HepG2 (cell line): ENCODE measurements around the gene HYOU1. TPM values are rescaled to one million over a fixed set of nuclear protein-coding genes. Genes with fewer than 3 reads are reported as not detected.
A peak's percentile ranks its signal among the peaks of the same experiment; 100 is the strongest.

ENCODE experiments used
- ARNT ChIP-seq: fragments of 450-650 bp; IDR thresholded peaks from 2 replicates; pipeline ENCODE4 v1.6.1; 2017
- ATRX ChIP-seq: sonication (generic); formaldehyde crosslinking; IDR thresholded peaks from 2 replicates; pipeline ENCODE4 v1.4.0; 2020; ENCODE audit warnings: missing genetic modification reagents, borderline replicate concordance
- CREM ChIP-seq, 2 experiments: sonication (generic) in 1 of 2; formaldehyde crosslinking in 1 of 2; IDR thresholded peaks; 2 replicates each; pipeline versions ENCODE4 v1.4.0 to v1.6.1; 2016 to 2020; ENCODE audit warnings: antibody characterized with exemption in 1 of 2, mild to moderate bottlenecking in 1 of 2, missing genetic modification reagents in 1 of 2
- FLYWCH1 ChIP-seq: sonication (generic); formaldehyde crosslinking; IDR thresholded peaks from 2 replicates; pipeline ENCODE4 v1.8.1; 2023; ENCODE audit warnings: mild to moderate bottlenecking, missing genetic modification reagents
- GATAD2A ChIP-seq: IDR thresholded peaks from 2 replicates; pipeline ENCODE4 v1.6.1; 2016
- KDM6A ChIP-seq: IDR thresholded peaks from 2 replicates; pipeline ENCODE4 v1.6.1; 2016; ENCODE audit warnings: low read depth
- NONO ChIP-seq, 2 experiments: fragments of 450-650 bp in 1 of 2; sonication (generic) in 1 of 2; formaldehyde crosslinking in 1 of 2; IDR thresholded peaks in 1 of 2; conservative IDR thresholded peaks in 1 of 2; 2 replicates each; pipeline versions ENCODE4 v1.6.1 to v1.8.0; 2017 to 2022; ENCODE audit warnings: mild to moderate bottlenecking in 1 of 2, missing genetic modification reagents in 1 of 2, moderate library complexity in 1 of 2
- NR3C1 ChIP-seq: sonication (generic); formaldehyde crosslinking; IDR thresholded peaks from 2 replicates; pipeline ENCODE4 v1.4.0; 2020; ENCODE audit warnings: missing genetic modification reagents
- PCBP1 ChIP-seq: fragments of 200-400 bp; formaldehyde crosslinking; IDR thresholded peaks from 2 replicates; pipeline ENCODE4 v1.6.1; 2017; ENCODE audit warnings: mild to moderate bottlenecking, low read depth, low read length, borderline replicate concordance
- PHB2 ChIP-seq: fragments of 450-650 bp; IDR thresholded peaks from 2 replicates; pipeline ENCODE4 v1.6.1; 2018; ENCODE audit not compliant: partially characterized antibody
- POLR2AphosphoS5 ChIP-seq: IDR thresholded peaks from 2 replicates; pipeline ENCODE4 v1.6.1; 2012; ENCODE audit warnings: low read depth, low read length
- RAD51 ChIP-seq: fragments of 450-650 bp; IDR thresholded peaks from 2 replicates; pipeline ENCODE4 v1.6.1; 2016; ENCODE audit warnings: borderline replicate concordance
- RARG ChIP-seq: sonication (generic); formaldehyde crosslinking; IDR thresholded peaks from 2 replicates; pipeline ENCODE4 v1.4.0; 2020; ENCODE audit warnings: low read depth, mild to moderate bottlenecking, missing genetic modification reagents
- SAP130 ChIP-seq: IDR thresholded peaks from 2 replicates; pipeline ENCODE4 v1.6.1; 2016; ENCODE audit warnings: low read depth
- SP5 ChIP-seq: IDR thresholded peaks from 2 replicates; pipeline ENCODE4 v1.6.1; 2016; ENCODE audit warnings: low read depth, borderline replicate concordance
- SRF ChIP-seq: IDR thresholded peaks from 2 replicates; pipeline ENCODE4 v1.6.1; 2011; ENCODE audit warnings: mild to moderate bottlenecking, low read depth, low read length, moderate library complexity
- YY1 ChIP-seq: IDR thresholded peaks from 2 replicates; pipeline ENCODE4 v1.6.1; 2011; ENCODE audit warnings: low read length, low read depth, moderate library complexity, mild to moderate bottlenecking; ENCODE audit not compliant: insufficient read depth, insufficient replicate concordance
- ZBTB21 ChIP-seq: sonication (generic); formaldehyde crosslinking; IDR thresholded peaks from 2 replicates; pipeline ENCODE4 v1.4.0; 2020; ENCODE audit warnings: missing genetic modification reagents
- ZFP36L1 ChIP-seq: sonication (generic); formaldehyde crosslinking; IDR thresholded peaks from 2 replicates; pipeline ENCODE4 v1.8.0; 2022; ENCODE audit warnings: mild to moderate bottlenecking, missing genetic modification reagents, moderate library complexity
- ZNF124 ChIP-seq: sonication (generic); formaldehyde crosslinking; IDR thresholded peaks from 2 replicates; pipeline ENCODE4 v1.4.0; 2020; ENCODE audit warnings: missing genetic modification reagents
- ZNF20 ChIP-seq: sonication (generic); formaldehyde crosslinking; IDR thresholded peaks from 2 replicates; pipeline ENCODE4 v1.4.0; 2020; ENCODE audit warnings: mild to moderate bottlenecking, moderate library complexity, missing genetic modification reagents
- ZNF225 ChIP-seq: sonication (generic); formaldehyde crosslinking; IDR thresholded peaks from 2 replicates; pipeline ENCODE4 v1.4.0; 2020; ENCODE audit warnings: mild to moderate bottlenecking, missing genetic modification reagents
- ZNF317 ChIP-seq: sonication (generic); formaldehyde crosslinking; IDR thresholded peaks from 2 replicates; pipeline ENCODE4 v1.5.0; 2020; ENCODE audit warnings: mild to moderate bottlenecking, missing genetic modification reagents
- ZNF629 ChIP-seq: sonication (generic); formaldehyde crosslinking; conservative IDR thresholded peaks from 2 replicates; pipeline ENCODE4 v1.5.0; 2020; ENCODE audit warnings: missing genetic modification reagents
- polyA plus RNA-seq, 8 experiments: library from polyadenylated mRNA; depleted of rRNA in 3 of 8; stranded (reverse) in 7 of 8; unstranded in 1 of 8; fragments of >200 nt; fragmentation: Illumina TruSeq in 4 of 8; extraction: Trizol in 4 of 8; gene quantifications; 2 replicates each; pipeline versions ENCODE4 v1.2.1 to v1.2.3, GENCODE V29; 2011 to 2016; ENCODE audit warnings: low read depth in 4 of 8, missing spikeins in 1 of 8, mixed read lengths in 1 of 8; ENCODE audit not compliant: insufficient read depth in 1 of 8
- total RNA-seq, 5 experiments: library from RNA; depleted of rRNA; stranded (reverse); fragments of >200 nt; fragmentation: Illumina TruSeq; extraction: Trizol; gene quantifications; 2 replicates each; pipeline ENCODE4 v1.2.3, GENCODE V29; 2016; ENCODE audit warnings: low read depth in 1 of 5
- TF ChIP-seq, protein P1 (sequence below): sonication (generic); formaldehyde crosslinking; IDR thresholded peaks from 2 replicates; pipeline ENCODE4 v1.5.0; 2020; ENCODE audit warnings: missing genetic modification reagents
- TF ChIP-seq, protein P2 (sequence below): sonication (generic); formaldehyde crosslinking; IDR thresholded peaks from 2 replicates; pipeline ENCODE4 v1.4.0; 2020; ENCODE audit warnings: mild to moderate bottlenecking, missing genetic modification reagents
- TF ChIP-seq, protein P3 (sequence below): sonication (generic); formaldehyde crosslinking; IDR thresholded peaks from 2 replicates; pipeline ENCODE4 v1.5.1; 2020; ENCODE audit warnings: missing genetic modification reagents, mild to moderate bottlenecking, borderline replicate concordance

The HYOU1 gene
- total and polyA plus RNA-seq, 2 of the 13 experiments (the other 11 are each of a cell fraction or from before 2014, with no cell fraction given): 127 to 155 TPM

DNA sequence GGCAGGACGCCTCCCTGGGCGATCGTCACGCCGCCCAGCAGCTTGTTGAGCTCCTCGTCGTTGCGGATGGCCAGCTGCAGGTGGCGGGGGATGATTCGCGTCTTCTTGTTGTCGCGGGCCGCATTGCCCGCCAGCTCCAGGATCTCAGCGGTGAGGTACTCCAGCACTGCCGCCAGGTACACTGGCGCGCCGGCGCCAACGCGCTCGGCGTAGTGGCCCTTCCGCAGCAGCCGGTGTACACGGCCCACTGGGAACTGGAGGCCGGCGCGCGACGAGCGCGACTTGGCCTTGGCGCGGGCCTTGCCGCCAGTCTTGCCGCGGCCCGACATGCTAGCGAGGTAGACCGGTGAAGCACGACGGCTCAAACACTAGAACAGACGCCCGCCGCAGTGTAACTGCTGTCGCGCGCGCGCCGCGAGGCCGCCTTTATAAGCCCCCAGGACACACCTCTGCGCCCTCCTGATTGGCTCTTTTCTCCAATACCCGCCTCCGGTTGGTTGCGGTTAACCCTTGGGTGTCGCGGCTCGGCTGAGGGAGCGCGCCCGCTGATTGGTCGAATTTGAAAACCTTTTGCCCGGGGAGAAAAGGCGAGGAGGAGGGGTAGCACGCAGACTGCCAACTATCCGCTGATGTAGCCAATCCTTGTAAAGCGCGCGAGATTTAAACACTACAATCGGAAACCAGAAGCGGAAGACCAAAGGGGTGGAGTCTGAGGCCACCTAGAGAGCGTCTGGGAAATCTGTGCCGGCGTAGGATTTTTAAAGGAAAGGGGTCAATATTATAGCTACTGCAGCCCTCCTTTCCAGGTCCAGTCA is 38.3 kb upstream of the HYOU1 start (continued):
- TF ChIP-seq ZNF20 (peak; percentile 53; the same call in 1 of the 2 replicates), FLYWCH1 (CRISPR knock-in tag) (0 out of 2 replicates have a peak, but pooled peaks have one; percentile 68), ZNF124 (0 out of 2 replicates have a peak, but pooled peaks have one; percentile 32), ZBTB21 (CRISPR knock-in tag) (no peak), KDM6A (no peak), ATRX (no peak), ZNF629 (CRISPR knock-in tag) (no peak), ZNF317 (CRISPR knock-in tag) (peak; percentile 31; the same call in 1 of the 2 replicates), ARNT (no peak), PCBP1 (0 out of 2 replicates have a peak, but pooled peaks have one; percentile 53), POLR2AphosphoS5 (peak; percentile 99), SP5 (CRISPR knock-in tag) (peak; percentile 17; the same call in 1 of the 2 replicates), NR3C1 (CRISPR knock-in tag) (no peak), ZNF225 (CRISPR knock-in tag) (peak; percentile 85), NONO (IDR thresholded peaks at IDR 0.05) (no peak), NONO (CRISPR knock-in tag; conservative IDR thresholded peaks at IDR 0.05) (peak; percentile 96), PHB2 (no peak), SAP130 (CRISPR knock-in tag) (peak; percentile 90), RARG (CRISPR knock-in tag) (no peak), RAD51 (no peak), SRF (no peak), GATAD2A (CRISPR knock-in tag) (no peak), ZFP36L1 (CRISPR knock-in tag) (peak; percentile 99), CREM (IDR thresholded peaks at IDR 0.05) (peak; percentile 66), CREM (CRISPR knock-in tag; IDR thresholded peaks at IDR 0.05) (no peak), YY1 (peak; percentile 68)
- TF ChIP-seq, protein P1, sequence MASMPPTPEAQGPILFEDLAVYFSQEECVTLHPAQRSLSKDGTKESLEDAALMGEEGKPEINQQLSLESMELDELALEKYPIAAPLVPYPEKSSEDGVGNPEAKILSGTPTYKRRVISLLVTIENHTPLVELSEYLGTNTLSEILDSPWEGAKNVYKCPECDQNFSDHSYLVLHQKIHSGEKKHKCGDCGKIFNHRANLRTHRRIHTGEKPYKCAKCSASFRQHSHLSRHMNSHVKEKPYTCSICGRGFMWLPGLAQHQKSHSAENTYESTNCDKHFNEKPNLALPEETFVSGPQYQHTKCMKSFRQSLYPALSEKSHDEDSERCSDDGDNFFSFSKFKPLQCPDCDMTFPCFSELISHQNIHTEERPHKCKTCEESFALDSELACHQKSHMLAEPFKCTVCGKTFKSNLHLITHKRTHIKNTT (CRISPR knock-in tag): no peak
- TF ChIP-seq, protein P2, sequence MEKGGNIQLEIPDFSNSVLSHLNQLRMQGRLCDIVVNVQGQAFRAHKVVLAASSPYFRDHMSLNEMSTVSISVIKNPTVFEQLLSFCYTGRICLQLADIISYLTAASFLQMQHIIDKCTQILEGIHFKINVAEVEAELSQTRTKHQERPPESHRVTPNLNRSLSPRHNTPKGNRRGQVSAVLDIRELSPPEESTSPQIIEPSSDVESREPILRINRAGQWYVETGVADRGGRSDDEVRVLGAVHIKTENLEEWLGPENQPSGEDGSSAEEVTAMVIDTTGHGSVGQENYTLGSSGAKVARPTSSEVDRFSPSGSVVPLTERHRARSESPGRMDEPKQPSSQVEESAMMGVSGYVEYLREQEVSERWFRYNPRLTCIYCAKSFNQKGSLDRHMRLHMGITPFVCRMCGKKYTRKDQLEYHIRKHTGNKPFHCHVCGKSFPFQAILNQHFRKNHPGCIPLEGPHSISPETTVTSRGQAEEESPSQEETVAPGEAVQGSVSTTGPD (CRISPR knock-in tag): no peak
- TF ChIP-seq, protein P3, sequence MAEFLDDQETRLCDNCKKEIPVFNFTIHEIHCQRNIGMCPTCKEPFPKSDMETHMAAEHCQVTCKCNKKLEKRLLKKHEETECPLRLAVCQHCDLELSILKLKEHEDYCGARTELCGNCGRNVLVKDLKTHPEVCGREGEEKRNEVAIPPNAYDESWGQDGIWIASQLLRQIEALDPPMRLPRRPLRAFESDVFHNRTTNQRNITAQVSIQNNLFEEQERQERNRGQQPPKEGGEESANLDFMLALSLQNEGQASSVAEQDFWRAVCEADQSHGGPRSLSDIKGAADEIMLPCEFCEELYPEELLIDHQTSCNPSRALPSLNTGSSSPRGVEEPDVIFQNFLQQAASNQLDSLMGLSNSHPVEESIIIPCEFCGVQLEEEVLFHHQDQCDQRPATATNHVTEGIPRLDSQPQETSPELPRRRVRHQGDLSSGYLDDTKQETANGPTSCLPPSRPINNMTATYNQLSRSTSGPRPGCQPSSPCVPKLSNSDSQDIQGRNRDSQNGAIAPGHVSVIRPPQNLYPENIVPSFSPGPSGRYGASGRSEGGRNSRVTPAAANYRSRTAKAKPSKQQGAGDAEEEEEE (CRISPR knock-in tag): no peak
